Upper lobe of right lung (tissue), 1 donor: ENCODE data around the gene TENM4. TPM values are rescaled to one million over a fixed set of nuclear protein-coding genes. Genes with fewer than 3 reads are reported as not detected.
A peak's percentile ranks its signal among the peaks of the same experiment; 100 is the strongest.

Experiments
- ATAC-seq: fragments of 200-7000 bp; cut with Tn5 transposase; one replicate; pipeline ENCODE4 v1.9.1; 2020; ENCODE audit warnings: mild to moderate bottlenecking, moderate library complexity
- DNase-seq: peaks from one replicate; pipeline ENCODE4 v3.0.0-alpha.2; 2020
- H3K27ac ChIP-seq: fragments of 200-600 bp; one replicate; pipeline ENCODE4 v1.8.0; 2022
- H3K27me3 ChIP-seq: fragments of 200-600 bp; one replicate; pipeline ENCODE4 v1.8.0; 2022; ENCODE audit warnings: mild to moderate bottlenecking
- H3K36me3 ChIP-seq: fragments of 200-600 bp; one replicate; pipeline ENCODE4 v1.8.0; 2022
- H3K4me1 ChIP-seq: fragments of 200-600 bp; one replicate; pipeline ENCODE4 v1.8.0; 2022
- H3K4me3 ChIP-seq: fragments of 200-600 bp; one replicate; pipeline ENCODE4 v1.8.0; 2022; ENCODE audit warnings: mild to moderate bottlenecking
- H3K9me3 ChIP-seq: fragments of 200-600 bp; one replicate; pipeline ENCODE4 v1.8.0; 2022
- CTCF ChIP-seq: fragments of 200-600 bp; IDR thresholded peaks from one replicate; pipeline ENCODE4 v1.8.0; 2022; ENCODE audit warnings: antibody characterized with exemption
- intact Hi-C: fragments of 100-400 bp; cut with DNase I; formaldehyde crosslinking; loops from one replicate; pipeline ENCODE4 v1.11.0; 2022
- total RNA-seq: library from RNA; stranded (reverse); fragmentation: NEBNext Ultra II Directional; extraction: Animal tissue kit (Norgen Biotek cat#: 25700); gene quantifications from one replicate; pipeline ENCODE4 v1.2.1, GENCODE V29; 2021
- donor health status: DM: no; HTN: yes; CAD: no; lungs with severe emphysema.

TENM4 gene
- total RNA-seq, 1 donor from 2014 or later = 4.3 TPM

- ATAC-seq (no peak), DNase-seq (no peak)
- Histone ChIP-seq H3K36me3 (no peaks in the 10 kb centered on the region), H3K27ac (no peak overlapping the region), H3K27me3 (no peaks in the 10 kb centered on the region), H3K4me1 (peaks cover 6% of the 10 kb centered on the region), H3K9me3 (no peaks in the 10 kb centered on the region), H3K4me3 (no peak overlapping the region)
- intact Hi-C loops = no loop called here
- no peak for TF ChIP-seq CTCF
Measured at GRCh38 chr11:79237703-79238102, 203.1 kb downstream of the TENM4 start.

GRCh38 chr11:79237091-79237490 is 203.7 kb downstream of the TENM4 start:
- DNase-seq (no peak), ATAC-seq (no peak)
- peak overlapping the region; percentile 37 for H3K27ac ChIP-seq
- H3K36me3 ChIP-seq = no peaks in the 10 kb centered on the region
- intact Hi-C loops = no loop called here
- no peak overlapping the region for H3K4me3 ChIP-seq
- no peaks in the 10 kb centered on the region for H3K9me3 ChIP-seq
- H3K4me1 ChIP-seq = peaks cover 6% of the 10 kb centered on the region
- H3K27me3 ChIP-seq = no peaks in the 10 kb centered on the region
- TF ChIP-seq CTCF = no peak

- intact Hi-C loops = no loop called here
- TF ChIP-seq CTCF = no peak
- H3K27ac ChIP-seq = peak overlapping the region; percentile 37
- DNase-seq = no peak
- H3K27me3 ChIP-seq = no peaks in the 10 kb centered on the region
- no peaks in the 10 kb centered on the region for H3K36me3 ChIP-seq
- peak; percentile 32 for ATAC-seq
- no peaks in the 10 kb centered on the region for H3K9me3 ChIP-seq
- peaks cover 6% of the 10 kb centered on the region for H3K4me1 ChIP-seq
- H3K4me3 ChIP-seq = no peak overlapping the region
Measured at GRCh38 chr11:79236541-79236971, 204.3 kb downstream of the TENM4 start.

GRCh38 chr11:79235696-79236095 is 205.1 kb downstream of the TENM4 start:
- no peak for TF ChIP-seq CTCF
- Histone ChIP-seq H3K9me3 (no peaks in the 10 kb centered on the region), H3K36me3 (no peaks in the 10 kb centered on the region), H3K27ac (no peak overlapping the region), H3K27me3 (no peaks in the 10 kb centered on the region), H3K4me1 (peaks cover 6% of the 10 kb centered on the region), H3K4me3 (no peak overlapping the region)
- intact Hi-C loops = no loop called here
- ATAC-seq = no peak
- no peak for DNase-seq

- Histone ChIP-seq H3K4me3 (no peak overlapping the region), H3K9me3 (no peaks in the 10 kb centered on the region), H3K36me3 (no peaks in the 10 kb centered on the region), H3K4me1 (peaks cover 4% of the 10 kb centered on the region), H3K27ac (no peak overlapping the region), H3K27me3 (no peaks in the 10 kb centered on the region)
- DNase-seq = no peak
- intact Hi-C loops = no loop called here
- no peak for ATAC-seq
- no peak for TF ChIP-seq CTCF
Measured at GRCh38 chr11:79232346-79232745, 208.5 kb downstream of the TENM4 start.

GRCh38 chr11:79229047-79229446 is 211.8 kb downstream of the TENM4 start:
- Histone ChIP-seq H3K4me3 (no peak overlapping the region), H3K9me3 (no peaks in the 10 kb centered on the region), H3K27me3 (no peaks in the 10 kb centered on the region), H3K4me1 (no peaks in the 10 kb centered on the region), H3K27ac (no peak overlapping the region), H3K36me3 (no peaks in the 10 kb centered on the region)
- no peak for TF ChIP-seq CTCF
- ATAC-seq (no peak), DNase-seq (no peak)
- intact Hi-C loops = no loop called here
